DOHH2 (cell line): Measurements from ENCODE around the gene JKAMP.

ENCODE experiments used
- EZH2phosphoT487 ChIP-seq: fragments of 200-600 bp; sonication (generic); IDR thresholded peaks from 2 replicates; pipeline ENCODE4 v1.6.1; 2017; ENCODE audit warnings: borderline replicate concordance, mild to moderate bottlenecking, antibody characterized with exemption, low read length, moderate library complexity, mixed read lengths
- TF ChIP-seq, protein P1 (sequence below): fragments of 200-600 bp; sonication (generic); IDR thresholded peaks from one replicate; pipeline ENCODE4 v1.5.1; 2014; ENCODE audit warnings: antibody characterized with exemption, mild to moderate bottlenecking, low read depth, low read length; ENCODE audit not compliant: poor library complexity, severe bottlenecking

DNA sequence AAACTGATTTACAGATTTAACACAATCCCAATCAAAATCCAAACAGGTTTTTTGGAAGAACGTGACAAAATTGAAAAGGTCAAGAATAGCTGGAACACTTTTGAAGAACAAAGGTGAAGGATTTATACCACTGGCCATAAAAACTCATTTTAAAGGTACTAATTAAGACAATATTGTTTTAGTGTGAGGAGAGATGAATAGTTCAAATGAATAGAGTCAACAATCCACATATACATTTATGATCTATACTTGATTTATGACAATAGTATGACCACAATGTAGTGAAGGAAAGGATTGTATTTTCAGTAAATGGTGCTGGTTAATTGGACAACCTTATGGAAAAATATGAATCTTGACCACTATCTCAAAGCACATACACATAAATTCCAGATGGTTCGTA is 63.0 kb downstream of the JKAMP start:
- TF ChIP-seq, protein P1, sequence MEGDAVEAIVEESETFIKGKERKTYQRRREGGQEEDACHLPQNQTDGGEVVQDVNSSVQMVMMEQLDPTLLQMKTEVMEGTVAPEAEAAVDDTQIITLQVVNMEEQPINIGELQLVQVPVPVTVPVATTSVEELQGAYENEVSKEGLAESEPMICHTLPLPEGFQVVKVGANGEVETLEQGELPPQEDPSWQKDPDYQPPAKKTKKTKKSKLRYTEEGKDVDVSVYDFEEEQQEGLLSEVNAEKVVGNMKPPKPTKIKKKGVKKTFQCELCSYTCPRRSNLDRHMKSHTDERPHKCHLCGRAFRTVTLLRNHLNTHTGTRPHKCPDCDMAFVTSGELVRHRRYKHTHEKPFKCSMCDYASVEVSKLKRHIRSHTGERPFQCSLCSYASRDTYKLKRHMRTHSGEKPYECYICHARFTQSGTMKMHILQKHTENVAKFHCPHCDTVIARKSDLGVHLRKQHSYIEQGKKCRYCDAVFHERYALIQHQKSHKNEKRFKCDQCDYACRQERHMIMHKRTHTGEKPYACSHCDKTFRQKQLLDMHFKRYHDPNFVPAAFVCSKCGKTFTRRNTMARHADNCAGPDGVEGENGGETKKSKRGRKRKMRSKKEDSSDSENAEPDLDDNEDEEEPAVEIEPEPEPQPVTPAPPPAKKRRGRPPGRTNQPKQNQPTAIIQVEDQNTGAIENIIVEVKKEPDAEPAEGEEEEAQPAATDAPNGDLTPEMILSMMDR = no peak
- TF ChIP-seq EZH2phosphoT487 = no peak
